Jurkat, Clone E6-1 (cell line): ENCODE data around the gene DBH.

Experiments
- DNase-seq: peaks from one replicate; pipeline ENCODE4 v3.0.0-alpha.2; 2011; ENCODE audit warnings: low read depth, low spot score
- H3K4me3 ChIP-seq: 2 replicates; pipeline ENCODE4 v1.5.1; 2011; ENCODE audit warnings: mild to moderate bottlenecking, low read length, control low read depth, moderate library complexity

The DBH gene

GRCh38 chr9:133705576-133705975 lies 69.4 kb downstream of the DBH start:
- H3K4me3 ChIP-seq = no peak overlapping the region
- DNase-seq = no peak

- no peak overlapping the region for H3K4me3 ChIP-seq
- DNase-seq = no peak
Measured at GRCh38 chr9:133706307-133707050, 70.3 kb downstream of the DBH start.

GRCh38 chr9:133707065-133707762 lies 71.1 kb downstream of the DBH start:
- no peak overlapping the region for H3K4me3 ChIP-seq
- no peak for DNase-seq

GRCh38 chr9:133707763-133708245 lies 71.6 kb downstream of the DBH start:
- no peak overlapping the region for H3K4me3 ChIP-seq
- DNase-seq = no peak

- no peak overlapping the region for H3K4me3 ChIP-seq
- DNase-seq = no peak
Measured at GRCh38 chr9:133708246-133709014, 72.3 kb downstream of the DBH start.
